Panc1 (cell line): ENCODE results near the gene SLC16A12. TPM values are rescaled to one million over a fixed set of nuclear protein-coding genes. Genes with fewer than 3 reads are reported as not detected.

Source experiments
- ATAC-seq: fragments of 200-7000 bp; cut with Tn5 transposase; 2 replicates; pipeline ENCODE4 v1.9.1; 2020; ENCODE audit warnings: mild to moderate bottlenecking, moderate library complexity
- BruUV-seq: library from RNA; stranded (reverse); fragments of 400-500 nt; replicated peaks from 2 replicates; lab custom pipeline; 2021; lab: Mats Ljungman, UMichigan
- CTCF ChIA-PET: fragments of 300-600 bp; sonication (Branson Sonifier 250); formaldehyde crosslinking; loops from one replicate; lab custom pipeline; 2022; ENCODE audit warnings: antibody characterized with exemption; lab: Charles Lee
- POLR2A ChIA-PET: fragments of 300-600 bp; sonication (Branson Sonifier 250); formaldehyde crosslinking; loops from one replicate; lab custom pipeline; 2022; ENCODE audit warnings: antibody characterized with exemption; lab: Charles Lee
- DNase-seq: peaks from one replicate; pipeline ENCODE4 v3.0.0-alpha.2; 2010; ENCODE audit warnings: low read depth, low spot score
- H3K27ac ChIP-seq: 2 replicates; pipeline ENCODE4 v1.5.1; 2011; ENCODE audit warnings: mild to moderate bottlenecking, low read length, inconsistent platforms
- H3K27me3 ChIP-seq: fragments of 200-500 bp; sonication (Bioruptor generic); 2 replicates; pipeline ENCODE4 v1.6.0; 2014; ENCODE audit warnings: low read length, inconsistent platforms; ENCODE audit not compliant: control insufficient read depth, insufficient read depth
- H3K36me3 ChIP-seq: fragments of 200-500 bp; sonication (Bioruptor generic); 2 replicates; pipeline ENCODE4 v1.5.1; 2014; ENCODE audit warnings: inconsistent platforms, mild to moderate bottlenecking, low read length, moderate library complexity; ENCODE audit not compliant: control insufficient read depth, insufficient read depth
- H3K4me1 ChIP-seq: 2 replicates; pipeline ENCODE4 v1.5.1; 2011; ENCODE audit warnings: inconsistent platforms, mild to moderate bottlenecking, low read length, moderate library complexity; ENCODE audit not compliant: control insufficient read depth, insufficient read depth
- H3K4me3 ChIP-seq, 2 experiments: 2 replicates each; pipeline ENCODE4 v1.5.1; 2011 to 2012; ENCODE audit warnings: low read depth in 2 of 2, low read length in 2 of 2, mild to moderate bottlenecking in 2 of 2, inconsistent platforms in 1 of 2, moderate library complexity in 1 of 2
- H3K9me3 ChIP-seq: fragments of 200-500 bp; sonication (Bioruptor generic); 2 replicates; pipeline ENCODE4 v1.5.1; 2014; ENCODE audit warnings: low read depth, mild to moderate bottlenecking, inconsistent platforms, low read length, moderate library complexity; ENCODE audit not compliant: control insufficient read depth, insufficient read depth
- CTCF ChIP-seq: fragments of 450-650 bp; IDR thresholded peaks from 2 replicates; pipeline ENCODE4 v1.5.1; 2017; ENCODE audit warnings: mild to moderate bottlenecking
- POLR2AphosphoS5 ChIP-seq: IDR thresholded peaks from 2 replicates; pipeline ENCODE4 v1.6.1; 2012; ENCODE audit warnings: mild to moderate bottlenecking, low read depth, low read length, moderate library complexity
- SIN3A ChIP-seq: IDR thresholded peaks from 2 replicates; pipeline ENCODE4 v1.6.1; 2012; ENCODE audit warnings: low read depth, mild to moderate bottlenecking, low read length, moderate library complexity, borderline replicate concordance; ENCODE audit not compliant: insufficient read depth
- TCF7L2 ChIP-seq: IDR thresholded peaks from 2 replicates; pipeline ENCODE4 v1.6.1; 2011; ENCODE audit warnings: mild to moderate bottlenecking, low read depth, low read length, inconsistent platforms
- in situ Hi-C: cut with HindIII; loops from 2 replicates; pipeline ENCODE4 v1.10.0; 2016; ENCODE audit warnings: low sequenced_read_pairs, low pct_unique_long_range_greater_than_20kb
- intact Hi-C: fragments of 100-400 bp; cut with micrococcal nuclease; formaldehyde crosslinking; loops from one replicate; pipeline ENCODE4 v1.10.0; 2022; ENCODE audit not compliant: unreplicated experiment
- total RNA-seq: library from RNA; stranded (reverse); gene quantifications from one replicate; pipeline ENCODE4 v1.2.1, GENCODE V29; 2021; ENCODE audit not compliant: unreplicated experiment
- TF ChIP-seq, protein P1 (sequence below), 2 experiments: IDR thresholded peaks; 2 replicates each; pipeline ENCODE4 v1.6.1; 2011 to 2012; ENCODE audit warnings: low read depth in 2 of 2, control low read depth in 1 of 2, low read length in 1 of 2, mild to moderate bottlenecking in 1 of 2, moderate library complexity in 1 of 2; ENCODE audit not compliant: insufficient read depth in 1 of 2

SLC16A12 gene
- total RNA-seq, 1 experiment from 2014 or later, result not detected

DNA sequence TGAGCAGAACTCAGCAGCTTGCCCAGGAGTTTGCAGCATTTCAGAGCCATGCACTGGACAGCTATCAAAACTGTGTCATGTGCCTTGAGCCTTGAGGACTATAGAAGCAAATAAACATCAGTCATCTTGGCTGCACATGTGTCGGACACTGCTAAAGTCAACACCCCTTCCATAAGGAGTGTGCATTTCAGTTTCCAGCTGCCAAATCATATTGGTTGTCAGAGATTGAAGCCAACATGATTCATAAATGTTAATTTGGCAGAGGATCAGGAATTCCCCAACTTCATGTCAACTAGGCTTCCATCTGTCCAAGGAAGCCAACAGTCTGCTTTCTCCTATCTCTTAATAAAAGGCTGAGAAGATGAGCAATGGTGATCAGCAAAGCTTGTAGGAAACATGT, 32.8 kb downstream of the SLC16A12 start:
- H3K4me3 ChIP-seq, result no peak overlapping the region
- POLR2A ChIA-PET, result no interaction called here
- no peak for ATAC-seq
- CTCF ChIA-PET, result no interaction called here
- H3K27ac ChIP-seq, result no peak overlapping the region
- no peak for DNase-seq
- TF ChIP-seq, protein P1, sequence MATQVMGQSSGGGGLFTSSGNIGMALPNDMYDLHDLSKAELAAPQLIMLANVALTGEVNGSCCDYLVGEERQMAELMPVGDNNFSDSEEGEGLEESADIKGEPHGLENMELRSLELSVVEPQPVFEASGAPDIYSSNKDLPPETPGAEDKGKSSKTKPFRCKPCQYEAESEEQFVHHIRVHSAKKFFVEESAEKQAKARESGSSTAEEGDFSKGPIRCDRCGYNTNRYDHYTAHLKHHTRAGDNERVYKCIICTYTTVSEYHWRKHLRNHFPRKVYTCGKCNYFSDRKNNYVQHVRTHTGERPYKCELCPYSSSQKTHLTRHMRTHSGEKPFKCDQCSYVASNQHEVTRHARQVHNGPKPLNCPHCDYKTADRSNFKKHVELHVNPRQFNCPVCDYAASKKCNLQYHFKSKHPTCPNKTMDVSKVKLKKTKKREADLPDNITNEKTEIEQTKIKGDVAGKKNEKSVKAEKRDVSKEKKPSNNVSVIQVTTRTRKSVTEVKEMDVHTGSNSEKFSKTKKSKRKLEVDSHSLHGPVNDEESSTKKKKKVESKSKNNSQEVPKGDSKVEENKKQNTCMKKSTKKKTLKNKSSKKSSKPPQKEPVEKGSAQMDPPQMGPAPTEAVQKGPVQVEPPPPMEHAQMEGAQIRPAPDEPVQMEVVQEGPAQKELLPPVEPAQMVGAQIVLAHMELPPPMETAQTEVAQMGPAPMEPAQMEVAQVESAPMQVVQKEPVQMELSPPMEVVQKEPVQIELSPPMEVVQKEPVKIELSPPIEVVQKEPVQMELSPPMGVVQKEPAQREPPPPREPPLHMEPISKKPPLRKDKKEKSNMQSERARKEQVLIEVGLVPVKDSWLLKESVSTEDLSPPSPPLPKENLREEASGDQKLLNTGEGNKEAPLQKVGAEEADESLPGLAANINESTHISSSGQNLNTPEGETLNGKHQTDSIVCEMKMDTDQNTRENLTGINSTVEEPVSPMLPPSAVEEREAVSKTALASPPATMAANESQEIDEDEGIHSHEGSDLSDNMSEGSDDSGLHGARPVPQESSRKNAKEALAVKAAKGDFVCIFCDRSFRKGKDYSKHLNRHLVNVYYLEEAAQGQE (IDR thresholded peaks at IDR 0.05; ENCODE audit: insufficient read depth in 1 of 2, low read depth in 2 of 2, low read length in 1 of 2), result no peak
- TF ChIP-seq TCF7L2, result no peak
- TF ChIP-seq POLR2AphosphoS5, result no peak
- TF ChIP-seq SIN3A, result no peak
- TF ChIP-seq CTCF, result no peak
- H3K36me3 ChIP-seq, result no peaks in the 10 kb centered on the region
- no peaks in the 10 kb centered on the region for H3K4me1 ChIP-seq
- no peaks in the 10 kb centered on the region; the same call in 1 of the 2 replicates for H3K27me3 ChIP-seq
- H3K9me3 ChIP-seq, result no peaks in the 10 kb centered on the region
- intact Hi-C loops, result no loop called here
- in situ Hi-C loops, result no loop called here
- BruUV-seq, result no TSS peak

DNA sequence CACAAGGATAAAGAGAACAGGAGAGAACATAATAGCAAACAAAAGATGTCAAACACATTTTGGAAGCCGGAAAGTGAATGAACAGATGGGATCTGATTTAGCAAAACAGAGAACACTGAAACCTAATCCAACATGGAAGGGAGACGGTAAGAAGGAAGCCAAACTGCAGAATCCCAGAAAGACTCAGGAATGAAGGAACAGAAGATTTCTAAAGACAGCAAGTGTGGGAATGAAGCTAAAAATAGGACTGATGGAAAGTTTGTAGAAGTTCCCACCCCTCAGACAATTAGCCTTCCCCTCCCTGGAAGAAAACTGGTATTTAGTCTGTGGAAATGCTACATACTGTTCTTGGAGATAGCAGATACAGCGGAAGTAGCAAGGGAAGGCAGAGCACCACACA, 40.8 kb downstream of the SLC16A12 start:
- BruUV-seq, result no TSS peak
- TF ChIP-seq TCF7L2, result no peak
- no peak for TF ChIP-seq CTCF
- no peak for TF ChIP-seq POLR2AphosphoS5
- TF ChIP-seq SIN3A, result no peak
- TF ChIP-seq, protein P1 (IDR thresholded peaks at IDR 0.05; ENCODE audit: insufficient read depth in 1 of 2, low read depth in 2 of 2, low read length in 1 of 2), result no peak
- Histone ChIP-seq H3K4me1 (no peaks in the 10 kb centered on the region), H3K9me3 (no peaks in the 10 kb centered on the region), H3K4me3 (no peak overlapping the region), H3K36me3 (no peaks in the 10 kb centered on the region), H3K27me3 (peaks cover 16% of the 10 kb centered on the region; the same call in 1 of the 2 replicates), H3K27ac (no peak overlapping the region)
- ChIA-PET CTCF (no interaction called here), POLR2A (no interaction called here)
- ATAC-seq, result no peak
- in situ Hi-C loops (no loop called here), intact Hi-C loops (no loop called here)
- no peak for DNase-seq
